Ovary (tissue), 9 donors: Measurements from ENCODE around the gene ACTN1. TPM values are rescaled to one million over a fixed set of nuclear protein-coding genes. Genes with fewer than 3 reads are reported as not detected.

Experiments
- DNase-seq, 5 donors: peaks; one replicate each; pipeline ENCODE4 v3.0.0-alpha.2; 2019 to 2020
- H3K27ac ChIP-seq, 2 donors: fragments of 200-600 bp; one replicate each; pipeline versions ENCODE4 v1.5.1 to v1.8.0; 2019 to 2022
- H3K27me3 ChIP-seq: fragments of 200-600 bp; one replicate; pipeline ENCODE4 v1.8.0; 2022
- H3K36me3 ChIP-seq: fragments of 200-600 bp; sonication (generic); one replicate; pipeline ENCODE4 v1.5.1; 2019
- H3K4me1 ChIP-seq: one replicate; pipeline ENCODE4 v1.8.1; 2013; ENCODE audit warnings: mild to moderate bottlenecking, moderate library complexity; ENCODE audit not compliant: insufficient read depth
- H3K4me3 ChIP-seq: fragments of 200-600 bp; sonication (generic); one replicate; pipeline ENCODE4 v1.5.1; 2017
- H3K9me3 ChIP-seq, 2 donors: fragments of 200-600 bp in 1 of 2; sonication (generic) in 1 of 2; one replicate each; pipeline versions ENCODE4 v1.5.1 to v1.8.1; 2013 to 2019; ENCODE audit warnings: mild to moderate bottlenecking in 1 of 2, moderate library complexity in 1 of 2
- EP300 ChIP-seq: sonication (generic); formaldehyde crosslinking; IDR thresholded peaks from one replicate; pipeline ENCODE4 v1.6.1; 2017; ENCODE audit warnings: antibody characterized with exemption
- POLR2A ChIP-seq: fragments of 450-650 bp; IDR thresholded peaks from one replicate; pipeline ENCODE4 v1.6.1; 2017; ENCODE audit warnings: antibody characterized with exemption, mild to moderate bottlenecking, moderate library complexity
- WGBS, 3 donors: extraction: QIAGEN DNeasy Blood & Tissue Kit in 1 of 3; methylation state at CpG; one replicate each; pipeline versions ENCODE4 v1.1.5 to v1.1.7; 2013 to 2017; 5-methylcytosine and 5-hydroxymethylcytosine counted together
- intact Hi-C, 4 donors: fragments of 100-400 bp; cut with DNase I; formaldehyde crosslinking; loops; one replicate each; pipeline versions ENCODE4 v1.11.0 to v1.15.1; 2022 to 2023
- polyA plus RNA-seq, 2 donors: library from polyadenylated mRNA; stranded (reverse); fragments of 200-250 nt in 1 of 2; fragments of 350-450 nt in 1 of 2; fragmentation: Illumina TruSeq in 1 of 2; extraction: RNeasy Lipid Tissue Mini Kit (QIAGEN cat#74804) in 1 of 2; gene quantifications; one replicate each; pipeline ENCODE4 v1.2.3, GENCODE V29; 2013 to 2014
- total RNA-seq, 7 donors: library from RNA; depleted of rRNA in 2 of 7; stranded (reverse); fragments of >200 nt in 2 of 7; fragmentation: NEBNext Ultra II Directional in 3 of 7; extraction: Animal tissue kit (Norgen Biotek cat#: 25700) in 3 of 7; gene quantifications; one replicate each; pipeline versions ENCODE4 v1.1.0 to v1.2.4, GENCODE V29; 2016 to 2023
- TF ChIP-seq, protein P1 (sequence below), 3 donors: fragments of 450-650 bp in 2 of 3; fragments of 200-600 bp in 1 of 3; IDR thresholded peaks; one replicate each; pipeline versions ENCODE4 v1.5.1 to v1.8.0; 2016 to 2022; ENCODE audit warnings: antibody characterized with exemption in 3 of 3, mild to moderate bottlenecking in 1 of 3
- donor health status: DM: no; HTN: no; CAD: no; lungs with moderate emphysema.
- donor health status: DM: no; HTN: no; CAD: no.
- donor health status: Bipolar disorder and iron deficiency.
- donor health status: DM: yes; HTN: yes; CAD: no.
- donor health status: DM: no; HTN: no; CAD: no.
- donor health status: DM: yes; HTN: yes; CAD: no.

The ACTN1 gene
- total and polyA plus RNA-seq, 9 donors, result 39.0 to 203 (median 138) TPM

DNA sequence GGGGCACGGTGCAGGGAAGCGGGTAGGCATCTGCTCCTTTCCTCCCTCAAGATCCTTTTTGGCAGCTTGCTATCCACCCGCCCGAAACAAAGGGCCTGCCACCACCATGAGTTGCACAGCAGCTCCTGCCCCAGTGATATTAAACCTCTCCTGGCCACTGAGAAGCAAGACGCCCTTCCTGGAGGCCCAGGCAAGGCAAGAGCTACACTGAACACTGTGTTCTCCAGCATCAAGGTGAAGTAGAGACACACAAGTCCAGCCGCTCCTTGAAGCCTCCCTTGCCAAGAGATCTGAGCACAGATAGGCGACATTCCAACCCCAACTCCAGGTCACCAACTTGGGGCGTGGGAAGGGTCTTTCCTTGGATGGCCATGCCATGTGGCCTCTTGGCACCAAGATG, 70.9 kb downstream of the ACTN1 start:
- no peak overlapping the region for H3K4me3 ChIP-seq
- H3K4me1 ChIP-seq, result no peaks in the 10 kb centered on the region

DNA sequence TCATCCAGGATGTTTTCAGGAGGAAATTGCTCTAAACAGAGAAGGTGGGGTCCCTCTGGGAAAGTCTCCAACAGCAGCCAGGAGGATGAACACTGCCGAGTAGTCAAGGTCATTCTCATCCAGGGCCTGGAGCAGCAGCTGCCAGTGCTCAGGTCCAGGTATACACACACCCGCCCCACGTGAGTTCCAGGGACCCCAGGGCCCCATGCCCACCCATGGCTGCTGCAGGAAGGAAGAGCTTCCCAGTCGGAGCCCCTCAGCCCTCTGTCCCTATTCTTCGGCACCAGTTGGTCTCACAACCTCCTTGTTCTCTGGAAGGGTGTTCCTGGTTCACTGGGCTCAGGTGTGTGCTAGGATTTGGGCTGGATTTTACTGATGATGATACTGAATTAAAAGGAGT, 72.7 kb downstream of the ACTN1 start:
- Histone ChIP-seq H3K27me3 (no peaks in the 10 kb centered on the region), H3K4me1 (no peaks in the 10 kb centered on the region), H3K27ac (no peak overlapping the region), H3K9me3 (no peaks in the 10 kb centered on the region), H3K36me3 (no peaks in the 10 kb centered on the region), H3K4me3 (no peak overlapping the region)
- 34 to 45% (median 39%) methylated on average over 5 of the region's 5 CpGs for WGBS, 3 donors
- intact Hi-C loops, result loop anchor here in 2 of 4 donors (5.0 kb wide), 2 partner anchors 196 to 201 kb away; no protein-coding TSS in a partner anchor
- TF ChIP-seq, protein P1, sequence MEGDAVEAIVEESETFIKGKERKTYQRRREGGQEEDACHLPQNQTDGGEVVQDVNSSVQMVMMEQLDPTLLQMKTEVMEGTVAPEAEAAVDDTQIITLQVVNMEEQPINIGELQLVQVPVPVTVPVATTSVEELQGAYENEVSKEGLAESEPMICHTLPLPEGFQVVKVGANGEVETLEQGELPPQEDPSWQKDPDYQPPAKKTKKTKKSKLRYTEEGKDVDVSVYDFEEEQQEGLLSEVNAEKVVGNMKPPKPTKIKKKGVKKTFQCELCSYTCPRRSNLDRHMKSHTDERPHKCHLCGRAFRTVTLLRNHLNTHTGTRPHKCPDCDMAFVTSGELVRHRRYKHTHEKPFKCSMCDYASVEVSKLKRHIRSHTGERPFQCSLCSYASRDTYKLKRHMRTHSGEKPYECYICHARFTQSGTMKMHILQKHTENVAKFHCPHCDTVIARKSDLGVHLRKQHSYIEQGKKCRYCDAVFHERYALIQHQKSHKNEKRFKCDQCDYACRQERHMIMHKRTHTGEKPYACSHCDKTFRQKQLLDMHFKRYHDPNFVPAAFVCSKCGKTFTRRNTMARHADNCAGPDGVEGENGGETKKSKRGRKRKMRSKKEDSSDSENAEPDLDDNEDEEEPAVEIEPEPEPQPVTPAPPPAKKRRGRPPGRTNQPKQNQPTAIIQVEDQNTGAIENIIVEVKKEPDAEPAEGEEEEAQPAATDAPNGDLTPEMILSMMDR (IDR thresholded peaks at IDR 0.05), result no peak
- TF ChIP-seq EP300 (no peak), POLR2A (no peak)
- no peak for DNase-seq

More for the DNA sequence above, 70.9 kb downstream of the ACTN1 start:
- no peak for DNase-seq
- 82 to 88% (median 87%) methylated on average over 6 to 8 of the region's 8 CpGs for WGBS, 3 donors
- no peak for TF ChIP-seq EP300
- TF ChIP-seq, protein P1 (IDR thresholded peaks at IDR 0.05), result no peak
- TF ChIP-seq POLR2A, result no peak
- Histone ChIP-seq H3K36me3 (no peaks in the 10 kb centered on the region), H3K27me3 (no peaks in the 10 kb centered on the region), H3K27ac (no peak overlapping the region), H3K9me3 (no peaks in the 10 kb centered on the region)
- intact Hi-C loops, result loop anchor here in 2 of 4 donors (5.0 kb wide), 2 partner anchors 194 to 199 kb away; no protein-coding TSS in a partner anchor

DNA sequence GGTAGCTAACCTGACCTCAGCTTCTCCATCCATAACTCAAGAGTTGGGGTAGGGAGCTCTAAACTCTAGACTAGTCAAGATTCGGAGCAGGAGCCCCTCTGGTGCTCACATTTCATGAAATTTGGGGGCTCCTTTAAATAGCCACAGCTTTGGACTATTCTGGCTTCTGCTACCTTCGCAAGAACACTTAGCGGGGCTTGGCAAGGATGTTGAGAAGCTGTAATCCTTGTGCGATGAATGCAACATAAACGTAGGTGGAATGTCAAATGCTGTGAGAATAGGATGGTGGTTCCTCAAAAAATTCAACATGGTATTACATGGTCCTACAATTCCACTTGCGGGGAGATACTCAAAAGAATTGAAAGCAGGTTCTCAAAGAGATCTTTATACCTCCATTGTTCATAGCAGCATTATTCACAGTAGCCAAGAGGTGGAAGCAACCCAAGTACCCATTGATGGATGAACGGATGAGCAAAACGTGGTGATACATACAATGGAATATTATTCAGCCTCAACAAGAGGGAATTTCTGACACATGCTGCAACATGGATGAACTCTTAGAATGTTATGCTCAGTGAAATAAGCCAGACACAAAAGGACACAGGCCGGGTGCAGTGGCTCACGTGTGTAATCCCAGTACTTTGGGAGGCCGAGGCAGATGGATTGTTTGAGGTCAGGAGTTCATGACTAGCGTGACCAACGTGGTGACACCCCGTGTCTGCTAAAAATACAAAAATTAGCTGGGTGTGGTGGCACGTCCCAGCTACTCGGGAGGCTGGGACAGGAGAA, 73.8 kb downstream of the ACTN1 start:
- H3K27ac ChIP-seq, result no peak overlapping the region
- 81 to 86% (median 86%) methylated on average over 16 of the region's 16 CpGs for WGBS, 3 donors
- H3K27me3 ChIP-seq, result no peaks in the 10 kb centered on the region
- H3K36me3 ChIP-seq, result no peaks in the 10 kb centered on the region
- no peaks in the 10 kb centered on the region for H3K9me3 ChIP-seq
- TF ChIP-seq, protein P1 (IDR thresholded peaks at IDR 0.05), result no peak
- no peak for TF ChIP-seq EP300
- TF ChIP-seq POLR2A, result no peak
- intact Hi-C loops, result loop anchor here in 2 of 4 donors (5.0 kb wide), 2 partner anchors 197 to 202 kb away; no protein-coding TSS in a partner anchor
- no peak for DNase-seq
- H3K4me1 ChIP-seq, result no peaks in the 10 kb centered on the region
- no peak overlapping the region for H3K4me3 ChIP-seq

DNA sequence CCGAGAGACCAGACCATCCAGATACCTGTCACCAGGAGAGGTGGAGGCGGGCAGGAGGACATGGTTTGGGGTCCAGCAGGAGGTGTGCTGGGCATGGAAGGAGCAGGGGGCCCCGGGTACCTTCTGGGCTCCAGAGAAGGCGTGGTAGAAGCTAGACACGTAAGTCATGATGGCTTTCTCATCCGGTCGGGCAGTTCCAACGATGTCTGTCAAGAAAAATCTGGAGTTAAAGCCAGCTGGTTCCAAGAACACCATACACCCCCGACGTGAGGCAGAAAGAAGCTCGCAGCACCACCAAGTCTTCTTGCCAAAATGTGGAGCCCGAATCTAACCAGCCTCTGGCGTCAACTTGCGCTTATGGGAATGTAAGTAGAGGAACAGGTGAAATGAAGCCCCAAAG, 76.7 kb downstream of the ACTN1 start:
- Histone ChIP-seq H3K9me3 (no peaks in the 10 kb centered on the region), H3K36me3 (no peaks in the 10 kb centered on the region), H3K4me1 (no peaks in the 10 kb centered on the region), H3K4me3 (no peak overlapping the region), H3K27me3 (no peaks in the 10 kb centered on the region), H3K27ac (no peak overlapping the region)
- intact Hi-C loops, result no loop called here
- WGBS, 3 donors, result 91 to 94% (median 93%) methylated on average over 14 of the region's 14 CpGs
- no peak for DNase-seq
- TF ChIP-seq EP300 (no peak), POLR2A (no peak)
- TF ChIP-seq, protein P1 (IDR thresholded peaks at IDR 0.05), result no peak
